NCI-H187 (cell line): ENCODE measurements around the gene SLC26A8.
"Not testable (repeated sequence)": the region's sequence is repeated elsewhere in the genome, so short reads cannot be mapped to it uniquely, and the experiment has no call there.

Experiments
- DNase-seq, 2 experiments: peaks; one replicate each; lab custom pipeline; 2025; lab: John Stamatoyannopoulos, UW

Gene SLC26A8

DNA sequence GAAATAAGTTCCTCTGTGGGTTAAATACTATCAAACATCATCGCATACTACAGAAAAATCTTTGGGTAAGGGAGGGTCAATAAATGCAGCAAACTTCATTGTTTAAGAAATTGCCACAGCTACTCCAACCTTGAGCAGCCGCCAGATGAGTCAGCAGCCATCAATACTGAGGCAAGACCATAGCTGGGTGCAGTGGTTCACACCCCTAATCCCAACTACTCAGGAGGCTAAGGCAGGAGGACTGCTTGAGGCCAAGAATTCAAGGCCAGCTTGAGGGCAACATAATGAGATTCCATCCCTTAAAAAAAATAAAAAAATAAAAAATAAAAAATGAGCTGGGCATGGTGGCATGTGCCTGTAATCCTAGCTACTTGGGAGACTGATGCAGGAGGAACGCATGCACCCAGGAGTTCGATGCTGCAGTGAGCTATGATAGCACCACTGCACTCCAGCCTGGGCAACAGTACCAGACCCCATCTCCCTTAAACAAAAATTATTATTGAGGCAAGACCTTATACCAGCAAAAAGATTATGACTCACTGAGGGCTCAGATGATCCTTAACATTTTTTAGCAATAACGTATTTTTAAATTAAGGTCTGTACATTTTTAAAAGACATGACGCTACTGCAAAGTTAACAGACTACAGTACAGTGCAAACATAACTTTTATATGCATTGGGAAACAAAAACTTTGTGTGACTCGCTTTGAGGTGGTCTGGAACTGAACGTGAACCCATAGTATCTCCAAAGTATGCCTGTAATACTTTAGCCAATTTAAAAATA, 112.4 kb downstream of the SLC26A8 start:
- no peak for DNase-seq

DNA sequence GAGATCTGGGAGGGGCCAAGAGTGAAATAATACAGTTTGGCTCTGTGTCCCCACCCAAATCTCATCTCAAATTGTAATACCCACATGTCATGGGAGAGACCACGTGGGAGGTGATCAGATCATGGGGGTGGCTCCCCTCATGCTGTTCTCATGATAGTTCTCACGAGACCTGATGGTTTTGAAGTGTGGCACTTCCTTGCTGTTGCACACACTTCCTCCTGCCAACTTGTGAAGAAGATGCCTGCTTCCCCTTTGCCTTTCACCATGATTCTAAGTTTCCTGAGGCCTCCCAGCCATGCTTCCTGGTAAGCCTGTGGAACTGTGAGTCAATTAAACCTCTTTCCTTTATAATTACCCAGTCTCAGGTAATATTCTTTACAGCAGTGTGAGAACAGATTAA, 114.9 kb downstream of the SLC26A8 start:
- DNase-seq = not testable (repeated sequence)

DNA sequence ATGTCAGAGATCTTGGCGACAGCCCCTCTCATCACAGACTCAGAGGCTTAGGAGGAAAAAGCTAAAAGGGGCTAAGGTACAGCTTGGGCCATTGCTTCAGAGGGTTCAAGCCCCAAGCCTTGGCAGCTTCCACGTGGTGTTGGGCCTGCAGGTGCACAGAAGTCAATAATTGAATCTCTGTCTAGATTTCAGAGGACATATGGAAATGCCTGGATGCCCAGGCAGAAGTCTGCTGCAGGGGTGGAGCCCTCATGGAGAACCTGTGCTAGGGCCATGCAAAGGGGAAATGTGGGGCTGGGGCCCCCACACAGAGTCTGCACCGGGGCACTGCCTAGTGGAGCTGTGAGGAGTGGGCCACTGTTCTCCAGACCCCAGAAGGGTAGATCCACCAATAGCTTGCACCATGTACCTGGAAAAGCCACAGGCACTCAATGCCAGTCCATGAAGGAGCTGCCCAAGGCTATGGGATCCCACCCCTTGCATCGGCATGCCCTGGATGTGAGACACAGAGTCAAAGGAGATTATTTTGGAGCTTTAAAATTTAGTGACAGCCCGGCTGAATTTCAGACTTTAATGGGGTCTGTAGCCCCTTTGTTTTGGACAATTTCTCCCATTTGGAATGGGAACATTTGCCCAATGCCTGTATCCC, 115.6 kb downstream of the SLC26A8 start:
- DNase-seq = not testable (repeated sequence)

DNA sequence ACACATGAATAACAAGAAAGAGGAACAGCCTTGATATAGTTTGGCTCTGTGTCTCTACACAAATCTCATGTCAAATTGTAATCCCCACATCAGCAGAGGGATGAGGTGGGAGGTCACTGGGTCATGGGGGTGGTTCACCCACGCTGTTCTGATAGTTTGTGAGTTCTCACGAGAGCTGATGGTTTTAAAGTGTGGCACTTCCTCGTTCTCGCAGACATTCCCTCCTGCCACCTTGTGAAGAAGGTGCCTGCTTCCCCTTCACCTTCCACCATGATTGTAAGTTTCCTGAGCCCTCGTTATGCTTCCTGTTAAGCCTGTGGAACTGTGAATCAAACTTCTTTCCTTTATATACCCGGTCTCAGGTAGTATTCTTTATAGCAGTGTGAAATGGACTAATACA, 116.7 kb downstream of the SLC26A8 start:
- DNase-seq = no peak

DNA sequence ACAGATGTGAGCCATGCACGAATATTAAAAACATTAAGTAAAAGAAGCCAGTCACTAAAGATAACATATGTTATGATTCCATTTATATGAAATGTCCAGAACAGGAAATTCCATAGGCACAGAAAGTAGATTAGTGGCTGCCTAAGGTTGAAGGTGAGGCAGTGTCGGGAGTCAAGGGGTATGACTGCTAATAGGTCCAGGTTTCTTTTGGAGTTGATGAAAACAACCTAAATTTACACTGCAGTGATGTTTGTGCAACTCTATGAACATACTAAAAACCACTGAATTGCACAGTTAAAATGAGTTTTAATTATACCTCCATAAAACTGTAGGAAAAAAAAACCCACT, 118.0 kb downstream of the SLC26A8 start:
- no peak for DNase-seq

DNA sequence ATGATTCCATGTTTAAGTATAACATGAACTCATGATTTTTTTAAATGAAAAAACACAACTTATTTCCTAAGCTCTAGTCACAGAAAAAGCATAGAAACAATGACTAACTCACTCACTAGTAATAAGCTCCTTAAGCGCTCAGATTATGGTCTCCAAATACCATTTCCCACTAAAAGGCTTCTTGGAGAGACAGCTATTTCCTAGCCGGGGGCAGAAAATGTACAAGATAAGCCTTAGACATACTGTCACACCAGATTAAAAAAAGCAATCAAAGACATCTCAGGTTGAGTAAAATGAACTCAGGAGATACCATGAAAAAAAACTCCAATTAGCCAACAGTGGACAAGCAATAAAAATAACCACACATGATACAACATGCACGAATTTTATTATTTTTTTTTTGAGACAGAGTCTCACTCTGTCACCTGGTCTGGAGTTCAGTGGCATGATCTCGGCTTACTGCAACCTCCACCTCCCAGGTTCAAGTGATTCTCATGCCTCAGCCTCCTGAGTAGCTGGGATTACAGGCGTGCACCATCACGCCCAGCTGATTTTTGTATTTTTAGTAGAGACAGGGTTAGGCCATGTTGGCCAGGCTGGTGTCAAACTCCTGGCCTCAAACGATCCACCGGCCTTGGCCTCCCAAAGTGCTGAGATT, 118.5 kb downstream of the SLC26A8 start:
- no peak for DNase-seq

DNA sequence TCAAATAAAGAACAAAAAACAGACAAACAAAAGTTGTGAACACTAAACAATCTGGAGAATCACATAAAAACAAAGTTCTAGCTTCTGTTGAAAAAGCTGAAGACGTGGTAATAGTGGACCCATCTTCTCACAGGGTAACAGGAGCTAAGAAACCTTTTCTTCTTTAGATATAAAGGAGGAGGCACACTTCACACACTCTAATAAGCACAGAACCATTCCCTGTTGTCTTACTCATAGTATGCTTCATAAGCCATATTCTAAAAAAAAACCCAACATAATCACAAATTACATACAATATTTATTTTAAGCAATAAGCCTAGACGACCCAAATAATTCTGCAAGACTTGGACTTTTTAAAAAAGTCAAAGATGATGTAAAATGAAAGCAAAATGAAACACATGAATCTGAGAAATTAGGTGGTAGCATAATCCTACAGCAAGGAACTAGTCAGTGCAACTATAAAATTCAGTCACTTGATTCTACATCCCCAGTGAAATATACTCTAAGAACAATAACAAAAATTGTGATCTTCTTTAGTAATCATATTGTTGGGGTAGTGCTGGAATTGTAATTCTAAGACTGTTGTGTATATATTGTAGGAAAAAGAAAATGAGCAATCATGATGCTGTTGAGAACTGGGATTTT, 119.2 kb downstream of the SLC26A8 start:
- no peak for DNase-seq

DNA sequence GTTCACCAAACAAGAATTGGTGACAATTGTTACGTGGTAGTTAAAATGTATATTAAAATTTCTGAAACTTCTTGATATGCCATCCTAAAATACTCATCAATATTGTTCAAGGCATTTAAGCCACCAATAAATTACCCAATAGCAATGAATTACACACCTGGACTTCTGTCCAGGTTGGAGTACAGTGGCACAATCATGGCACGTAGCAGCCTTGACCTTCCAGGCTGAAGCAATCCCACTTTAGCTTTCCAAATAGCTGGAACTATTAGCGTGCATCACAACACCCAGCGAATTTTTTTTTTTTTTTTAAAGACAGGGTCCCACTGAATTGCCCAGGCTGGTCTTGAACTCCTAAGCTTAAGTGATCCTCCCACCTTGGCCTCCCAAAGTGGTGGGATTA, 120.8 kb downstream of the SLC26A8 start:
- DNase-seq = no peak

DNA sequence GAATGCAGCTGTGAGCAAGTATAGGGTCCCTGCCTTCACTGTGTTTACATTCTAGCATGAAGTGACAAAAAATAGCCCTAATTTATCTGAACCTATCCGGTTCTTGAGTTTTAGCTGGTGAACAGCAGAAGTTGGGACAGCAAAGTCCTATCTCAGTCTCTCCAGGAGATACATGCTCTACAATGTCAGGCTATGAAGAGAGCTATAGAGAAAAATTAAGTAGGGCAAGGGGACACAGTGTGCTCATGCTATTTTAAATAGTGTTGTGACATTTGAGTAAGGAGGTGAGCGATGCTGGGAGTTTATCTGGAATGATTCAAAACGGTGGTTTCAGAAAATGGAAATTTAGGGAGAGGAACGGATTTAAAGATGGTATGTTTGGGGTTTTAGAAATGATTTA, 124.0 kb downstream of the SLC26A8 start:
- DNase-seq = no peak

DNA sequence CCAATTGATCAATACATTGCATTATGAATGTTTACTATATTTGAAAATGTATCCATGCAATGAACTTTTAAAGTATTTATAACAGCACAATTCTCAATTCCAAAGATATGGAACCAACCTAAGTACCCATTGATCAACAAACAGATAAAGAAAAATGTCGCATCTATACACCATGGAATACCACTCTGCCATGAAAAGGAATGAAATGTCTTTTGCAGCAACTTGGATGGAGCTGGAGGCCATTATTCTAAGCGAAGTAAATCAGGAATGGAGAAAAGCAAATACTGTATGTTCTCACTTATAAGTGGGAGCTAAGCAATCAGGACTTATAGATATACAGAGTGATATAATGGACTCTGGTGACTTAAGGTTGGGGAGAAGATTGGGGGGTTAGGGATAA, 126.4 kb downstream of the SLC26A8 start:
- DNase-seq = no peak

DNA sequence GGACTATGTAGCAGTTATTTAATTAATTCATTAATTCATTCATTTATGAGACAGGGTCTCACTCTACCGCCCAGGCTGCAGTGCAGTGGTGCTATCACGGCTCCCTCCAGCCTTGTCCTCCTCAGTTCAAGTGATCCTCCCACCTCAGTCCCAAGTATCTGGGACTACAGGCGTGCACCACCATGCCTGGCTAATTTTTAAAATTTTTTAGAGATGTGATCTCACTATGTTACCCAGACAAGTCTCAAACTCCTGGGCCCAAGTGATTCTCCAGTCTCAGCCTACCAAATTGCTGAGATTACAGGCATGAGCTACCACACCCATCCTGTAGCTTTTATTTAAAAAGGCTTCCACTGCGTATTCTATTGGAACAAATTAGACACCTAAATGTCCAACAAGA, 127.0 kb downstream of the SLC26A8 start:
- DNase-seq = no peak

DNA sequence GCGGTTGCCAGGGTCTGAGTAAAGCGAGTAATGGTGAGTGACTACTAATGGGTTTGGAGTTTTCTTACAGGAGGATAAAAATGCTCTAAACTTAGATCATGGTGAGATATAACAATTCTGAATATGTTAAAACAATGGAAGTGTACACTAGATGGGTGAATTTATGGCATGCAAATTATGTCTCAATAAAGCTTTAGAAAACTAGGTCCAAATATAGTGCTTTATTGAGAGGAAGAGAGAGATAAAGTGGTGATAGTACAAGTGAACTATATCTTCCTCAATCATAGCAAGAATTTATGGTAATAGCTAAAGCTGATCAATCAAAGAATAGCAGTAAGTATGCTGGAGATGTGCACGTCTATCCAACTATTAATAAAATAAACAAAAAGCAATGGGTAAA, 127.4 kb downstream of the SLC26A8 start:
- no peak for DNase-seq

DNA sequence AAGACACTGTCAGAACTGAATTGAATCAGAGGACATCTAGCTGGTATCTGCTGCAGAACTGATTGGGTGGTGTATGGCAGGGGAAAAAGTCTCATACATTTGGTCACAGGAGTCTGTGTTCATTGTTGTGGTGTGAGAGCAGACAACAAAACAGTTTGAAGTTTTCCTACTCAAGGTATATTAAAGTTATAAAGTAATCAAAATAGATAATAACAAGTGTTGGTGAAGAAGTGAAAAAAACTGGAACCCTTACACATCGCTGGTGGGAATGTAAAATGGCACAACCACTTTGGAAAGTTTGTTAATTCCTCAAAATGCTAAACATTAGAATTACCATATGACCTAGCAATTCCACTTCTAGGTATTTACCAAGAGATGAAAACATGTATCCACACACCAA, 128.2 kb downstream of the SLC26A8 start:
- DNase-seq = no peak

DNA sequence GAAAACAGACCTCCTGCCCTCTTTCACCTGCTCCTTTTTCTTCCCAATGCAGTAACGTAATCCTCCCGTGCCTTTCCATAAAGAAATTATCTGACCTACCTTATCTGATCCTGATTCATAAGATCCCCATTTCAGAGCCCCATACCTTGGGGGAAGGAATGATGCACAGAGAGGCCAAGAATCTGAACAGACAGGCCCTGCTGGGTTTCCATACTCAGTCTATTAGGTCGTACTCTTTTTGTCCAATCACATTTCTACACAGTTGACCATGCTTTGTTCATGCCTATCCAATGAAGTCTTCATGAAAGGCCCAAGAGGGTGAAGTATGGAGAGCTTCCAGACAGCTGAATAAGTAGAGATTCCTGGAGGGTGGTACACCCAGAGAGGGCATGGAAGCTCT, 128.9 kb downstream of the SLC26A8 start:
- no peak for DNase-seq

DNA sequence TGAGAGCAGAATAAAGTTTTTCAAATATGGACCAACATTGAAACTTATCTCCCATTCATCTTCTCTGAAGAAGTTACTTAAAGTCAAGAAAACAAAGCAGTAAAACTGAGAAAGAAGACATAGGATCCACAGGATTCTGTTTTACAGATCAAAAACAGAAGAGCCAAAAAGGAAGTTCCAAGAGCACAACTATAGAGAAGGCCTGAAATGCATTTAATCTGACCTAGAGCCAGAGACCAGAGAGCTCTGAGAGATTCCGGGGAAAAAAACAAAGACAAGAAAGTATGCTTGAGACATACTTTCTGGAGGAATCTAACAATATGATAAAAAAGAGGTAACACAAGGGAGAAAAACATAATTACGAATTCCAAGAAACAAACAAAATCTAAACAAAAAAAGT, 129.7 kb downstream of the SLC26A8 start:
- DNase-seq = no peak
